ENCODE results near the gene SH3TC2. TPM values are rescaled to one million over a fixed set of nuclear protein-coding genes. Genes with fewer than 3 reads are reported as not detected.

Gene SH3TC2
- total RNA-seq, 1 donor from 2014 or later, result 0.13 TPM

DNA sequence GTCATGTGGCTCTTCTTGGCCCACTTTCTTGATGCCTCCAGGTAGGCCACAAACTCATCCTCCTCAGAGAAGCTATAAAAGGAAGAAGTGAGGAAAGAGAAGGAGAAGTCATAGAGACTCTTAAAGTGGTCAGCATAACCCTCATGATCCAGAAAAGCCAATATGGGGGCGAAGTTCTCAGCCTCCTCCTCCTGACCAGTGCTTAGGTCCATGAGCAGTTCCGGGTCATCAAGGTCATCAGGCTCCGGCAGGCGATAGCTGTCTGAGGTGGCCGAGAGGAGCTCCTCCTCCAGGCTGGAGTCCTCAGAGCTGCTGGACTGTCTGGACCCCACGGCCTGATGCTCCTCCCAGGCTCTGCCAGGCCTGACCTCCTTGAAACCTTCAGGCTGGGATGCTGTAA lies 34.7 kb downstream of the SH3TC2 start:
- no peak overlapping the region for H3K4me3 Mint-ChIP-seq (ENCODE audit: unreplicated experiment)
- H3K4me1 Mint-ChIP-seq (ENCODE audit: unreplicated experiment), result no peaks in the 10 kb centered on the region
- H3K27ac Mint-ChIP-seq (ENCODE audit: unreplicated experiment), result no peak overlapping the region
- H3K9me3 Mint-ChIP-seq (ENCODE audit: unreplicated experiment), result no peaks in the 10 kb centered on the region
- H3K36me3 Mint-ChIP-seq (ENCODE audit: low read depth, unreplicated experiment), result no peaks in the 10 kb centered on the region
- H3K27me3 Mint-ChIP-seq (ENCODE audit: unreplicated experiment), result no peaks in the 10 kb centered on the region
- no peak for TF ChIP-seq CTCF (IDR thresholded peaks at IDR 0.05; ENCODE audit: unreplicated experiment)
- no peak for DNase-seq (ENCODE audit: low spot score)

DNA sequence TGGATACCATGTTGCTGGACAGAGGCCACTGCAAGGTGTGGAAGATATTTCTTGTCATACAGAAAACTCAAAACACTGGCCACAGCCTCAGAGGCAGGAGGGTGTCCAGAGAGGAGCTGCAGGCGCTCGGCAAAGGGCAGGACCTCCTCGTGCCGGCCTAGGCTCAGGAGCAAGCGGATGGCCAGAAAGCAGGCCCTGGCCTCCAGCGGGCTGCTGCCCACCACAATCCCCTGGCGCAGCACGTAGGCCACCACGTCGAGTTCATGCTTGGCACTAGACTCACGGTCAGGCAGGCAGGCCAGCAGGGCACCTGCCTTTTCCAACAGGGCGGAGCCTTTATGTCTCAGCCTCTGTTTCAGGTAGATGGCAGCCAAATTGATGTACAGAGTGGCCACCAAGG lies 35.2 kb downstream of the SH3TC2 start:
- H3K27ac Mint-ChIP-seq (ENCODE audit: unreplicated experiment), result no peak overlapping the region
- no peak for DNase-seq (ENCODE audit: low spot score)
- H3K36me3 Mint-ChIP-seq (ENCODE audit: low read depth, unreplicated experiment), result no peaks in the 10 kb centered on the region
- no peaks in the 10 kb centered on the region for H3K4me1 Mint-ChIP-seq (ENCODE audit: unreplicated experiment)
- no peak for TF ChIP-seq CTCF (IDR thresholded peaks at IDR 0.05; ENCODE audit: unreplicated experiment)
- no peak overlapping the region for H3K4me3 Mint-ChIP-seq (ENCODE audit: unreplicated experiment)
- H3K27me3 Mint-ChIP-seq (ENCODE audit: unreplicated experiment), result no peaks in the 10 kb centered on the region
- H3K9me3 Mint-ChIP-seq (ENCODE audit: unreplicated experiment), result no peaks in the 10 kb centered on the region

- no peak for DNase-seq (ENCODE audit: low spot score)
- no peak for TF ChIP-seq CTCF (IDR thresholded peaks at IDR 0.05; ENCODE audit: unreplicated experiment)
- H3K36me3 Mint-ChIP-seq (ENCODE audit: low read depth, unreplicated experiment), result no peaks in the 10 kb centered on the region
- no peaks in the 10 kb centered on the region for H3K9me3 Mint-ChIP-seq (ENCODE audit: unreplicated experiment)
- peaks cover under 1% of the 10 kb centered on the region for H3K4me1 Mint-ChIP-seq (ENCODE audit: unreplicated experiment)
- no peak overlapping the region for H3K4me3 Mint-ChIP-seq (ENCODE audit: unreplicated experiment)
- H3K27ac Mint-ChIP-seq (ENCODE audit: unreplicated experiment), result no peak overlapping the region
- no peaks in the 10 kb centered on the region for H3K27me3 Mint-ChIP-seq (ENCODE audit: unreplicated experiment)
Observed at GRCh38 chr5:149024943-149025342, 37.9 kb downstream of the SH3TC2 start.

DNA sequence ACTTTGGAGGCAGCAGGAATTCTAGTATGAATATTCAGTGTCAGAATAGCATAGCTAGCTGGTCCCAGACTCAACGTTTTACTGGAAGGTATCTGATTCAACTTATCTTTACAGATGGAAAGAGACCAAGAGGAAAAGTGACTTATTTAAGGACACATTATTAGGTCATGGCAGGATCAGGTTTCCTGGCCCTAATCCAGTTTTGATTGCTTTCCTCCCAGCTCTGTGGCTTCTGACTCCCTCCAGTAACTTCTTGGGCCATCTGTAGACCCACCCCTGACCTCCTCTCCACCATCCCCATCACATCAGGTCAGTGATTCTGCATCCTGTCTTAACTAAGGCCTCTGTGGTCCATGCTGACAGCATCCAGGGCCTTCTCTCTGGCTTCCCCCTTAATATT lies 38.4 kb downstream of the SH3TC2 start:
- Mint-ChIP-seq H3K36me3 (ENCODE audit: low read depth, unreplicated experiment) (no peaks in the 10 kb centered on the region), H3K4me1 (ENCODE audit: unreplicated experiment) (peaks cover 5% of the 10 kb centered on the region), H3K27ac (ENCODE audit: unreplicated experiment) (no peak overlapping the region), H3K27me3 (ENCODE audit: unreplicated experiment) (no peaks in the 10 kb centered on the region), H3K9me3 (ENCODE audit: unreplicated experiment) (no peaks in the 10 kb centered on the region), H3K4me3 (ENCODE audit: unreplicated experiment) (no peak overlapping the region)
- no peak for TF ChIP-seq CTCF (IDR thresholded peaks at IDR 0.05; ENCODE audit: unreplicated experiment)
- no peak for DNase-seq (ENCODE audit: low spot score)

DNA sequence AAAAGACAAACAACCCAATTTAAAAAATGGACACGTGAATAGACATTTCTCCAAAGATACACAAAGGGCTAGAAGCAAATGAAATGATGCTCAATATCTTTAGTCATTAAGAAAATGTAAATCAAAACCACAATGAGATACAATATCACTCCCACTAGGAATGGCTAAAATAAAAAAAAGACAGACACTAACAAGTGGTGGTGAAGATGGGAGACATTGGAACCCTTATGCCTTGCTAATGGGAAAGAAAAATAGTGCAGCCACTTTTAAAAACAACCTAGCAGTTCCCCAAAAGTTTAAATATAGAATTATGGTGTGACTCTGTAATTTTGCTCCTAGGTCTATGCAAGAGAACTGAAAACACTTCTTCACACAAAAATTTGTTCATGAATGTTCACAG lies 40.7 kb downstream of the SH3TC2 start:
- no peaks in the 10 kb centered on the region for H3K9me3 Mint-ChIP-seq (ENCODE audit: unreplicated experiment)
- no peaks in the 10 kb centered on the region for H3K27me3 Mint-ChIP-seq (ENCODE audit: unreplicated experiment)
- H3K4me1 Mint-ChIP-seq (ENCODE audit: unreplicated experiment), result peaks cover 16% of the 10 kb centered on the region
- H3K27ac Mint-ChIP-seq (ENCODE audit: unreplicated experiment), result no peak overlapping the region
- no peak for TF ChIP-seq CTCF (IDR thresholded peaks at IDR 0.05; ENCODE audit: unreplicated experiment)
- H3K4me3 Mint-ChIP-seq (ENCODE audit: unreplicated experiment), result no peak overlapping the region
- no peaks in the 10 kb centered on the region for H3K36me3 Mint-ChIP-seq (ENCODE audit: low read depth, unreplicated experiment)
- DNase-seq (ENCODE audit: low spot score), result no peak
